ENCODE measurements around the gene APP.
A peak's percentile ranks its signal among the peaks of the same experiment; 100 is the strongest.
"Not testable (repeated sequence)": the region's sequence is repeated elsewhere in the genome, so short reads cannot be mapped to it uniquely, and the experiment has no call there.

The APP gene

GRCh38 chr21:26142363-26142762 is 28.2 kb downstream of the APP start:
- H3K4me3 ChIP-seq (ENCODE audit: low read depth, low read length): no peak overlapping the region
- H3K4me1 ChIP-seq (ENCODE audit: control insufficient read depth, insufficient read depth, low read length, unreplicated experiment): peaks cover 22% of the 10 kb centered on the region
- H3K27ac ChIP-seq (ENCODE audit: low read depth, low read length): no peak overlapping the region
- no peaks in the 10 kb centered on the region for H3K27me3 ChIP-seq (ENCODE audit: insufficient read depth, low read length)
- no peak overlapping the region for H2AFZ ChIP-seq (ENCODE audit: low read length, unreplicated experiment)
- H3K79me2 ChIP-seq (ENCODE audit: control insufficient read depth, insufficient read depth, low read length, unreplicated experiment): peaks cover 68% of the 10 kb centered on the region
- peaks cover 4% of the 10 kb centered on the region; the same call in 1 of the 2 replicates for H3K36me3 ChIP-seq (ENCODE audit: insufficient read depth, low read length)

DNA sequence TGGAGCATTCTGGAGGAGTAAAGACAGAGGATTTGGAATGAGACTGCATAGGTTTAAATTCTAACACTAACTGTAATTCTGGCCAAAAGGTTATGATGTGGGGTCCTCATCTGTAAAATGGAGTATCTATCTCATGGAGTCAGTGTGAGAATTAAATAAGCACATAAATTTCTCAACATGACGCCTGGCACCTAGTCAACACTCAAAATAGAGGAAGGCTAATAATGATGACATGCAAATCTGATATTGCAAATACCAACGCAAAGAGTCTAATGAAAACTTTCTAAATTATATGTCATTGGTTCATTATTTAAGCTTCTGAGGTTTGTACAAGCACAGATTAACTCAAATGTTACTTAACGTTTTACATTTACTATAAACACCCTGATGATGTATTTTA is 29.6 kb downstream of the APP start:
- Histone ChIP-seq H3K79me2 (ENCODE audit: control insufficient read depth, insufficient read depth, low read length, unreplicated experiment) (peaks cover 68% of the 10 kb centered on the region), H3K36me3 (ENCODE audit: insufficient read depth, low read length) (peaks cover 4% of the 10 kb centered on the region; the same call in 1 of the 2 replicates), H3K4me1 (ENCODE audit: control insufficient read depth, insufficient read depth, low read length, unreplicated experiment) (peaks cover 22% of the 10 kb centered on the region)

DNA sequence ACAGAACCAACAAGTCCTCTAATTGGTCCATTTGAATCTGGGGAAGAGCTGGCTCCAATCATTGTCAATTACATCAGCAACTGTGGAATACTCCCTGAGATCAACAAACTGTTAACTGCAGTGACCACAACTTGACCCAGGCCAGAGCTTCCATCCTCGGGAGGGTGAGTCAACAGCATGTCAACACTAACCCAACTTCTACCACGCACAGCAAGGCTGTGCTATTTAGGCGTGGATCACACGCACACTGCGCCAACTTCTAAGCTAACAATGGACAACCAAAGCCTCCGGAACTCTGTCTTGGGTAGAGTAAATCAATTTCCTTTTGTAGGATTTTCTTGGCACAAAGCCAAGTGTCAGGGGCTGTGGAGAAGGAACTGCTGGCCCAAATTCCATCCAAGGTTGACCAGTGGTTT is 30.4 kb downstream of the APP start:
- H3K4me1 ChIP-seq (ENCODE audit: control insufficient read depth, insufficient read depth, low read length, unreplicated experiment): peaks cover 22% of the 10 kb centered on the region
- no peaks in the 10 kb centered on the region for H3K27me3 ChIP-seq (ENCODE audit: insufficient read depth, low read length)
- peak overlapping the region; percentile 83 for H3K27ac ChIP-seq (ENCODE audit: low read depth, low read length)
- H2AFZ ChIP-seq (ENCODE audit: low read length, unreplicated experiment): no peak overlapping the region
- peaks cover 70% of the 10 kb centered on the region for H3K79me2 ChIP-seq (ENCODE audit: control insufficient read depth, insufficient read depth, low read length, unreplicated experiment)
- H3K4me3 ChIP-seq (ENCODE audit: low read depth, low read length): peak overlapping the region; percentile 17; the same call in 1 of the 2 replicates
- H3K36me3 ChIP-seq (ENCODE audit: insufficient read depth, low read length): peaks cover 4% of the 10 kb centered on the region; the same call in 1 of the 2 replicates

More for the DNA sequence above, 29.6 kb downstream of the APP start:
- no peak overlapping the region for H3K4me3 ChIP-seq (ENCODE audit: low read depth, low read length)
- H3K27ac ChIP-seq (ENCODE audit: low read depth, low read length): peak overlapping the region; percentile 83
- no peak overlapping the region for H2AFZ ChIP-seq (ENCODE audit: low read length, unreplicated experiment)
- no peaks in the 10 kb centered on the region for H3K27me3 ChIP-seq (ENCODE audit: insufficient read depth, low read length)

DNA sequence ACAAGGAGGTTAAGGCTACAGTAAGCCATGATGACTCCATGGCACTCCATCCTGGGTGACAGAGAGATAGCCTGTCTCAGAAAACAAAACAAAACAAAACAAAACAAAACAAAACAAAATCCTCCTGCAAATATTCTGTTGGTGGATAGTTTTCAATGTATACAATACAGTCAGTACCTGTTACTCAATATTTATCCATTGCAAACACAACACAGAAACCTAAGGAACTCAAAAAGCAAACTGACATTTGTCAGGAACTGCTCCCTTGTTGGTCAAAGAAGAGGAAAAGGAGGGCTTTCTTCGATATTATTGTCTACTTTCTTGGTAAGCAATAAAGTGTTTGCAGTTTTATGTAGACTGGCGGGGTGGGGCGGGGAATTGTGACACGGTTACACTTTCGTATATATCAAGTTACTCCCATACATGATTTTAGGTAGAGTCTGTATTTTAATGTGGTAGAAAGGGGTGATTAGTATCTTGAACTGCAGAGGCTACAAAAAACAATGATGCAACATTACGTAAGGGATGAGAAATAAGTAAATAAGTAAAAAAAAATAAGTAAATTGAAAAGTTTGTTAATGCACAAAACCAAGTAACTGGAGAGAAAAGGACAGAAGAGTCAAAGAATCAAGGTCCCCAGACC is 31.8 kb downstream of the APP start:
- Histone ChIP-seq H3K27ac (ENCODE audit: low read depth, low read length) (peak overlapping the region; percentile 21; the same call in 1 of the 2 replicates), H3K79me2 (ENCODE audit: control insufficient read depth, insufficient read depth, low read length, unreplicated experiment) (peaks cover 78% of the 10 kb centered on the region), H3K36me3 (ENCODE audit: insufficient read depth, low read length) (peaks cover 4% of the 10 kb centered on the region; the same call in 1 of the 2 replicates), H3K4me1 (ENCODE audit: control insufficient read depth, insufficient read depth, low read length, unreplicated experiment) (peaks cover 22% of the 10 kb centered on the region), H3K4me3 (ENCODE audit: low read depth, low read length) (no peak overlapping the region), H2AFZ (ENCODE audit: low read length, unreplicated experiment) (no peak overlapping the region), H3K27me3 (ENCODE audit: insufficient read depth, low read length) (no peaks in the 10 kb centered on the region)

DNA sequence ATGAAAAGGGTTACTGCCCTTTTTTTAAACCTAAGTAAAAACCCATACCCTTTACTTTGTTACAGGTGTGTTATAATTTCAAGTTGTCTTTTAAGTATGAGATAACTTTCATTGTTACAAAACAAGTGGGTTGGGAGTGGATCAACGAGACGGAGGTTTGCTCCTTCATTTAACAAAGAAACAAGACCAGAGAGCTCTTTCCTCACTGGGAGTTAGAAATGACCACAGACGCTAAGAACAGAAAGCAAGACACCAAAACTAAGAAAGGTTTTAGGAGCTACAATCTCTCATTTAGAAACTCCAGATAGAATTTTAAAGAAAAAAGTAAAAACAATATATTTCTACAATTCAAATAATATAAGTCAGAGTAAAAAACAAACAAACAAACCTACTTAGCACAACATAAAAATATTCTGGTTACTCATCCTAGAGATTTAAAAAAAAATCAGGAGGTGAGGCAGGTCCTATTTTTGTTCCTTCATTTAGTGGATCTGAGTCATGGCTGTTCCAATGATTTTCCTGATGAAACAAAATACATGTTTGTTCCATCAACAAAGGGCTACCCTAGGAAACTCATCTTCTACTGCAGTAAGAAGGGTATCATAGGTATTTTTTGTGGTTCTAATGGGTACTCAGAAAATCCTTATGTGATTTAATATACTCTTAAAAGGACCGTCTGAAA is 33.0 kb downstream of the APP start:
- no peak overlapping the region for H3K4me3 ChIP-seq (ENCODE audit: low read depth, low read length)
- H3K36me3 ChIP-seq (ENCODE audit: insufficient read depth, low read length): peaks cover 4% of the 10 kb centered on the region; the same call in 1 of the 2 replicates
- no peaks in the 10 kb centered on the region for H3K27me3 ChIP-seq (ENCODE audit: insufficient read depth, low read length)
- peaks cover 78% of the 10 kb centered on the region for H3K79me2 ChIP-seq (ENCODE audit: control insufficient read depth, insufficient read depth, low read length, unreplicated experiment)
- H3K4me1 ChIP-seq (ENCODE audit: control insufficient read depth, insufficient read depth, low read length, unreplicated experiment): peaks cover 22% of the 10 kb centered on the region
- H2AFZ ChIP-seq (ENCODE audit: low read length, unreplicated experiment): no peak overlapping the region
- peak overlapping the region; percentile 41 for H3K27ac ChIP-seq (ENCODE audit: low read depth, low read length)

GRCh38 chr21:26136671-26137070 is 33.9 kb downstream of the APP start:
- Histone ChIP-seq H3K4me3 (ENCODE audit: low read depth, low read length) (no peak overlapping the region), H3K79me2 (ENCODE audit: control insufficient read depth, insufficient read depth, low read length, unreplicated experiment) (peaks cover 82% of the 10 kb centered on the region), H3K4me1 (ENCODE audit: control insufficient read depth, insufficient read depth, low read length, unreplicated experiment) (peaks cover 22% of the 10 kb centered on the region), H2AFZ (ENCODE audit: low read length, unreplicated experiment) (no peak overlapping the region), H3K27ac (ENCODE audit: low read depth, low read length) (no peak overlapping the region), H3K36me3 (ENCODE audit: insufficient read depth, low read length) (peaks cover 4% of the 10 kb centered on the region; the same call in 1 of the 2 replicates), H3K27me3 (ENCODE audit: insufficient read depth, low read length) (no peaks in the 10 kb centered on the region)

GRCh38 chr21:26135520-26135919 is 35.0 kb downstream of the APP start:
- no peaks in the 10 kb centered on the region for H3K27me3 ChIP-seq (ENCODE audit: insufficient read depth, low read length)
- peaks cover 17% of the 10 kb centered on the region for H3K4me1 ChIP-seq (ENCODE audit: control insufficient read depth, insufficient read depth, low read length, unreplicated experiment)
- H3K4me3 ChIP-seq (ENCODE audit: low read depth, low read length): no peak overlapping the region
- peaks cover 4% of the 10 kb centered on the region; the same call in 1 of the 2 replicates for H3K36me3 ChIP-seq (ENCODE audit: insufficient read depth, low read length)
- peaks cover 74% of the 10 kb centered on the region for H3K79me2 ChIP-seq (ENCODE audit: control insufficient read depth, insufficient read depth, low read length, unreplicated experiment)
- H3K27ac ChIP-seq (ENCODE audit: low read depth, low read length): no peak overlapping the region
- no peak overlapping the region for H2AFZ ChIP-seq (ENCODE audit: low read length, unreplicated experiment)

DNA sequence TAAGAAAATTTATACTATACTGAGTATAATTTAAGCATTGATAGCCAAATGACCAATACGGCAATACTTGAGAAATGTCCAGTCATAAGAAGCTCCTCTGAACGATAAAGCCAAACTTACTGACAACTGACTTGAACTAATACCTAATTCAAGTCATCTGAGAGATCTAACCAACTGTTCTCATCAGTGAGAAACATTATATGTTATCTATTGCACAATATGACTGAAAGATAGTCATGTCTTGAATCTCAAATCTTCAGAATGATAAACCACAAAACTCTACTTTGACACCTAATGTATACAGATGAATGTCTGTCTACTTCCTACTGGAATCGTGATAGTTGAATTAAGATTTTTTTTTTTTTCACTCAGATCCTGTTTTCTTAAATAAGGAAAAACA is 39.0 kb downstream of the APP start:
- Histone ChIP-seq H3K27me3 (ENCODE audit: insufficient read depth, low read length) (no peaks in the 10 kb centered on the region), H3K36me3 (ENCODE audit: insufficient read depth, low read length) (no peaks in the 10 kb centered on the region), H3K27ac (ENCODE audit: low read depth, low read length) (no peak overlapping the region), H3K4me3 (ENCODE audit: low read depth, low read length) (no peak overlapping the region), H2AFZ (ENCODE audit: low read length, unreplicated experiment) (no peak overlapping the region), H3K4me1 (ENCODE audit: control insufficient read depth, insufficient read depth, low read length, unreplicated experiment) (no peaks in the 10 kb centered on the region), H3K79me2 (ENCODE audit: control insufficient read depth, insufficient read depth, low read length, unreplicated experiment) (peaks cover 63% of the 10 kb centered on the region)

DNA sequence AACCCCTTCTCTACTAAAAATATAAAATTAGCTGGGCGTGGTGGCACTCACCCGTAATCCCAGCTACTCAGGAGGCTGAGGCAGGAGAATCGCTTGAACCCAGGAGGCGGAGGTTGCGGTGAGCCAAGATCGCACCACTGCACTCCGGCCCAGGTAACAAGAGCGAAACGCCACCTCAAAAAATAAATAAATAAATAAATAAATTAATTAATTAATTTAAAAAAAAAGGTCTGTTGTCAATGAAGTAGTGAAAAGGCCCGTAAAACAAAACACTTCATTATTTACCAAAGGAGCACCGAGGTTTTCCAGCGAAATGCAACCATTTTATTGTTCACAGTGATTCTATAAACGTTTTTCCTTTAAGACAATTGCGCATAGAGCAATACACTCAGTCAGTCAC is 39.5 kb downstream of the APP start:
- H3K4me3 ChIP-seq (ENCODE audit: low read depth, low read length); H3K27ac ChIP-seq (ENCODE audit: low read depth, low read length); H2AFZ ChIP-seq (ENCODE audit: low read length, unreplicated experiment); H3K27me3 ChIP-seq (ENCODE audit: insufficient read depth, low read length); H3K36me3 ChIP-seq (ENCODE audit: insufficient read depth, low read length); H3K4me1 ChIP-seq (ENCODE audit: control insufficient read depth, insufficient read depth, low read length, unreplicated experiment): not testable (repeated sequence)
- H3K79me2 ChIP-seq (ENCODE audit: control insufficient read depth, insufficient read depth, low read length, unreplicated experiment): peaks cover 65% of the 10 kb centered on the region

DNA sequence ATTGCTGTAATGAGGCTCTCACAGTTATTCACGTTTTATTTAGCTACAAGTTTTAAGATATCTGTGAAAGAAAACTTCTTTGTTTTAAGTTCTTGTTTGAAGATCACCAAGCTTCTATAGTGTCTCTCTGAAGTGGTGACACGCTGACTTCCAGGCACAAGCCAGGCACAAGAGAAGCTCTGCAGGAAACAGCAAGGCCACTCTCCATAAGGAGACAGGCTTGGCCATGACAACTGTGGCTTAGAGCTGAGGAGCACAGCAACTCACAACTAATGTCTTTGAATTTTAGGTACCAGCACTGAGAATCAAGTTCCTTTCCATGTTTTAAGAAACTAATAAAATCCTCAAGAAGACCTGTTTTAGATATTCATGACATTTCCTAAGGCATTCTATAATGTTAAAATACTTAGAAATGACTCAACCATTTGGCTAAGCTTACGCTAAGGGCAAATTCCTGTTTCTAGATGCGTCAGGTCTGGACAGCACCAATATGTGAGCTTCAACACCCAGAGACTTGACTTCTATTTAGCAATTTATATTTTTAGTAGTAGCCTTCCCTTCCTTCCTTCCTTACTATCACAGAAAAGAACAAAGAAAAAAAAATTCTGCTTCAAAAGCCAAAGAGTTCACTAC is 40.2 kb downstream of the APP start:
- Histone ChIP-seq H3K79me2 (ENCODE audit: control insufficient read depth, insufficient read depth, low read length, unreplicated experiment) (peaks cover 68% of the 10 kb centered on the region), H3K36me3 (ENCODE audit: insufficient read depth, low read length) (no peaks in the 10 kb centered on the region), H3K27me3 (ENCODE audit: insufficient read depth, low read length) (no peaks in the 10 kb centered on the region), H3K4me1 (ENCODE audit: control insufficient read depth, insufficient read depth, low read length, unreplicated experiment) (no peaks in the 10 kb centered on the region), H3K27ac (ENCODE audit: low read depth, low read length) (no peak overlapping the region), H2AFZ (ENCODE audit: low read length, unreplicated experiment) (no peak overlapping the region), H3K4me3 (ENCODE audit: low read depth, low read length) (no peak overlapping the region)

Data from ACC112 (cell line).